Adipocyte (in vitro differentiated cells): ENCODE data around the gene MRAS.
"Not testable (repeated sequence)": the region's sequence is repeated elsewhere in the genome, so short reads cannot be mapped to it uniquely, and the experiment has no call there.

Source experiments
- DNase-seq: peaks from one replicate; pipeline ENCODE4 v3.0.0-alpha.2; 2015; ENCODE audit warnings: low read depth
- H3K27me3 ChIP-seq: replicated peaks from 2 replicates; pipeline ENCODE4 v1.7.0; 2013; ENCODE audit warnings: mild to moderate bottlenecking, low read length, moderate library complexity; ENCODE audit not compliant: control insufficient read depth, insufficient read depth
- H3K36me3 ChIP-seq: 2 replicates; pipeline ENCODE4 v1.7.0; 2013; ENCODE audit warnings: low read length, mild to moderate bottlenecking, moderate library complexity; ENCODE audit not compliant: control insufficient read depth, insufficient read depth, severe bottlenecking
- H3K4me1 ChIP-seq: 2 replicates; pipeline ENCODE4 v1.7.0; 2013; ENCODE audit warnings: mild to moderate bottlenecking, low read length, moderate library complexity; ENCODE audit not compliant: control insufficient read depth, insufficient read depth
- H3K4me3 ChIP-seq: 2 replicates; pipeline ENCODE4 v1.7.0; 2013; ENCODE audit warnings: mild to moderate bottlenecking, low read length, moderate library complexity
- H3K9ac ChIP-seq: 2 replicates; pipeline ENCODE4 v1.7.0; 2013; ENCODE audit warnings: mild to moderate bottlenecking, low read length, moderate library complexity
- H3K9me3 ChIP-seq: 2 replicates; pipeline ENCODE4 v1.7.0; 2013; ENCODE audit warnings: mild to moderate bottlenecking, low read length, moderate library complexity; ENCODE audit not compliant: control insufficient read depth

The MRAS gene

DNA sequence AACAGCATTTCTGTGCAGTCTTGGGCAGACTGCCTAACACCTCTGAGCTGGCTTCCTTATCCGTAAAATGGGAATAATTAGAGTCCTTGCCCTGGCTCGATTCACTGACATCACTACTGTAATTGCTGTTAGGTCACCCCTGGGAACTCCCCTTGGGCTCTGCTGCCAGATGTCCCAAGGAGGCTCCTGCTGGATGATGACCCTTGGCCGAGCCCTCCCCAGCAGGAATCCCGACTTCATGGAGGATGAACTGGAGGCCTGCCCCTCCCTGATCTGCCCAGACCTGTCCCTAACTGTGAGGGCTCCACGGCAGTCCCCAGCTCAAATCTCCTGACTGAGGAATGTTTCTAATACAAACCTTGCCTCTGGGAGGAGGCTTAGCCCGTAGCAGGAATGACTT, 104.1 kb downstream of the MRAS start:
- no peaks in the 10 kb centered on the region for H3K9me3 ChIP-seq
- DNase-seq, result no peak

GRCh38 chr3:138453940-138454339, 105.6 kb downstream of the MRAS start:
- not testable (repeated sequence) for H3K9ac ChIP-seq, DNase-seq, H3K27me3 ChIP-seq, H3K36me3 ChIP-seq, H3K9me3 ChIP-seq, H3K4me1 ChIP-seq, H3K4me3 ChIP-seq

More for the DNA sequence above, 104.1 kb downstream of the MRAS start:
- no peak overlapping the region for H3K9ac ChIP-seq
- H3K4me1 ChIP-seq, result peaks cover 7% of the 10 kb centered on the region
- H3K27me3 ChIP-seq, result no peaks in the 10 kb centered on the region
- H3K4me3 ChIP-seq, result no peak overlapping the region
- no peaks in the 10 kb centered on the region for H3K36me3 ChIP-seq
